GM20431 (cell line): ENCODE measurements around the gene PLEKHD1.

Experiments
- in situ Hi-C: fragments of 300-500 bp; cut with MseI, MboI; formaldehyde crosslinking; loops from one replicate; pipeline ENCODE4 v1.15.0; 2020; ENCODE audit warnings: low sequenced_read_pairs; ENCODE audit not compliant: unreplicated experiment

The PLEKHD1 gene

GRCh38 chr14:69540654-69541335 lies 56.3 kb downstream of the PLEKHD1 start:
- in situ Hi-C loops = no loop called here

DNA sequence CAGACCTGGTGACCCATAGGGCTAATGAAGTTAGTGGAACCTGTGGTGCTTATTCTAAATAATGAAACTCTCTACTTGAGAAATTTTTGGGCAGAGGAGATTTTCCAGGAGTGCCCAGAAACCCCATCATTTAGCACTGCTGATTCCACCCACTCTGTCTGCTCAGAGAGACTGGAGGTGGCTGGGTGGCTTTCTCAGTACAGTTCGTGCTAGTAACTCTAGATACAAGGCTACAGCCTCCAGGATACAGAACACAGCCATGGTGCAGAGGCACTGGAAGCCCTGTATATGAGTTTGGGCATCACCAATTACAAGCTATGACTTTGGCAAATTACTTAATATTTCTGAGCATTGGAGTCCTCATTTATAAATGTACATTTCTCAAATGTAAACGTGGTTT lies 57.8 kb downstream of the PLEKHD1 start:
- in situ Hi-C loops = no loop called here

- in situ Hi-C loops = no loop called here
These were observed 59.0 kb downstream of the PLEKHD1 start for GRCh38 chr14:69543341-69544115.

DNA sequence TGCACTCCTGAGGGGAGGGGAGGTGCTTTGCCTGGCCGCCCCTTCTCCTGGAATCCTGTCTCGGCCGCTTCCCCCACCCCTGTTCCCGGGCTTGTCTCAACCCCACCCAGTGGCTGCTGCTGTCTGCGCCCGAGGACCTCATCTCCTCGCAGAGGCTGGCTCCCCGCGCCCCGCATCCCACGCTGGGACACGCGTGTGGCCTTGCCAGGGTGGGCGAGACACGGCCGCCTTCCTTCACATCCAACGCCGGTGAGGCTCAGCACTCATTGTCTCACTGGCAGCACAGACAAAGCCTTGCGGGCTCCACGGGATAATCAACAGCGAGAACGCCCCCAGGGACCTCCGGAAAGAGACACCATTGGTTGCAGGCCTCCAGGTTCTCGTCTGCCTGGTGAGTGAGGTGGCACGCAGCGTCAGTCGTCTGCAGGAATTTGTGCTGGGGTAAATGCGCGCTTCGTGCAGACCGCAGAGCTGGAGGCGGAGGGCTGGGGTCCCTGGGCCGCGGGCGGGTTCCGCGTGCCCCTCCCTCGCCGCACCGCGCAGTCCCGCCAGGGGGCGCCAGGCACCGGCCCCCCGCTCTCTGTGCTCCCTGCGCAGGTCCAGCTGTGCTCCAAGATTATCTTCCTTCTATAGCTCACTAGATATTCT lies 63.3 kb downstream of the PLEKHD1 start:
- in situ Hi-C loops = no loop called here

DNA sequence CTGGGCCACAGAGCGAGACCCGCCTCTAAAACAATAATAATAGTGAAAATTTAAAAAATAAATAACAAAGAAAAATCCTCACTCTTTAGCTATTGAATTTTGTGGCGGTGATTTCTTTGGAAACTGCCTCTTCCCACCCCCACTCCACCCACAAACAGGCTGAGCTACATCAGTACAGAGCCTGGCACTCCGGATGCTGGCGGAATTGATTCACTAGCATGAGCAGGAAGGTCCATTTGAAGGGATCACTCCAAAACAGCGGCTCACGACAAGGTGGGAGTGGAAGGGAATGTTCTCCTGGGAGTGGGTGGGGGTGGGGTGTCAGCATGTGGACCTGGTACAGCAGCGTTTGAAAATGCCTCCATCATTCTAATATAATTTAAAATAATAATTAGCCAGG lies 64.0 kb downstream of the PLEKHD1 start:
- in situ Hi-C loops = no loop called here

GRCh38 chr14:69551511-69551910 lies 67.0 kb downstream of the PLEKHD1 start:
- in situ Hi-C loops = loop anchor here (25.0 kb wide), 1 partner anchor 314 kb away; no protein-coding TSS in a partner anchor

GRCh38 chr14:69553252-69553651 lies 68.7 kb downstream of the PLEKHD1 start:
- in situ Hi-C loops = loop anchor here (25.0 kb wide), 1 partner anchor 316 kb away; no protein-coding TSS in a partner anchor

- in situ Hi-C loops = loop anchor here (25.0 kb wide), 1 partner anchor 317 kb away; no protein-coding TSS in a partner anchor
These were observed 70.0 kb downstream of the PLEKHD1 start for GRCh38 chr14:69554500-69554899.

- in situ Hi-C loops = loop anchor here (25.0 kb wide), 1 partner anchor 321 kb away; no protein-coding TSS in a partner anchor
These were observed 74.2 kb downstream of the PLEKHD1 start for GRCh38 chr14:69558774-69559173.

- in situ Hi-C loops = loop anchor here (25.0 kb wide), 1 partner anchor 322 kb away; no protein-coding TSS in a partner anchor
These were observed 75.1 kb downstream of the PLEKHD1 start for GRCh38 chr14:69559581-69560011.

GRCh38 chr14:69560826-69561225 lies 76.3 kb downstream of the PLEKHD1 start:
- in situ Hi-C loops = loop anchor here (25.0 kb wide), 1 partner anchor 324 kb away; no protein-coding TSS in a partner anchor

DNA sequence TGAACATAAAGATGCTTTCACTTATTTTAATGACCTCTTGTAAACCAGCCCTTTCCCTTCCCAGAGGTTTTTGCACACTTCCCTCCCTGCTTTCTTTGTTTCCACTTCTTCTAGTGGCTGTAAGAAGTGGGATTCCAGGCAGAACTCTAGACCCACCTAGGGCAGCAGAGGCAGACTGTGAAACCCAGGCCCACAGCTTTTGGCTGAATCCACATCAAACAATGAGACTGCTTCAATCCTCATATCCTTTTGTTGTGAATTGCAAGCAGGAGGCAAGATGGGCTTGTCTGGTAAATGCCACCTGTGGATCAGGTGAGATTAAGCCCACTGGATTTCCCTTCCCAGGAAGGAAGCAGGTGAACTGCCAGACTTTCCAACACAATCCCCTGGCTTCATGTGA lies 77.4 kb downstream of the PLEKHD1 start:
- in situ Hi-C loops = loop anchor here (25.0 kb wide), 1 partner anchor 325 kb away; no protein-coding TSS in a partner anchor

- in situ Hi-C loops = loop anchor here (25.0 kb wide), 1 partner anchor 330 kb away; no protein-coding TSS in a partner anchor
These were observed 83.0 kb downstream of the PLEKHD1 start for GRCh38 chr14:69567563-69567962.

DNA sequence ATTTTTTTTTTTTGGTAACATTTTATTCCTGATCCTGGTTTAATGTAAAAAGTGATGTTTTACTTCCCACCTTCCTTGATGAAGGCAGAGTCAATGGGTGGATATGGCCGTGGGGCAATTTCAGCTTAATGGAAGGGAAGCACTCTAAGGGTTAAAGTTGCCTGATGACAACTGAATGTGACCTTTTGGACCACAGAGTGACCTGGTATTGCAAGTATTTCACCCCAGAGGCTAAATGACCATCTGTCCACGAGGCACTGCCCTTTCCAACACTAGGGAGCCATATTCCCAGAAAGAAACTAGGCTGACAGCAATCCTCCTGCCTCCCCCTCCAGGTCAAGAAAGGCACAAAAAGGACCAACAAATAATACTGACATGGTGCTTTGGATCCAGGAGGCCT lies 85.3 kb downstream of the PLEKHD1 start:
- in situ Hi-C loops = loop anchor here (25.0 kb wide), 1 partner anchor 333 kb away; no protein-coding TSS in a partner anchor

- in situ Hi-C loops = loop anchor here (25.0 kb wide), 1 partner anchor 334 kb away; no protein-coding TSS in a partner anchor
These were observed 86.4 kb downstream of the PLEKHD1 start for GRCh38 chr14:69570836-69571330.

GRCh38 chr14:69571449-69572029 lies 87.0 kb downstream of the PLEKHD1 start:
- in situ Hi-C loops = loop anchor here (25.0 kb wide), 1 partner anchor 334 kb away; no protein-coding TSS in a partner anchor

DNA sequence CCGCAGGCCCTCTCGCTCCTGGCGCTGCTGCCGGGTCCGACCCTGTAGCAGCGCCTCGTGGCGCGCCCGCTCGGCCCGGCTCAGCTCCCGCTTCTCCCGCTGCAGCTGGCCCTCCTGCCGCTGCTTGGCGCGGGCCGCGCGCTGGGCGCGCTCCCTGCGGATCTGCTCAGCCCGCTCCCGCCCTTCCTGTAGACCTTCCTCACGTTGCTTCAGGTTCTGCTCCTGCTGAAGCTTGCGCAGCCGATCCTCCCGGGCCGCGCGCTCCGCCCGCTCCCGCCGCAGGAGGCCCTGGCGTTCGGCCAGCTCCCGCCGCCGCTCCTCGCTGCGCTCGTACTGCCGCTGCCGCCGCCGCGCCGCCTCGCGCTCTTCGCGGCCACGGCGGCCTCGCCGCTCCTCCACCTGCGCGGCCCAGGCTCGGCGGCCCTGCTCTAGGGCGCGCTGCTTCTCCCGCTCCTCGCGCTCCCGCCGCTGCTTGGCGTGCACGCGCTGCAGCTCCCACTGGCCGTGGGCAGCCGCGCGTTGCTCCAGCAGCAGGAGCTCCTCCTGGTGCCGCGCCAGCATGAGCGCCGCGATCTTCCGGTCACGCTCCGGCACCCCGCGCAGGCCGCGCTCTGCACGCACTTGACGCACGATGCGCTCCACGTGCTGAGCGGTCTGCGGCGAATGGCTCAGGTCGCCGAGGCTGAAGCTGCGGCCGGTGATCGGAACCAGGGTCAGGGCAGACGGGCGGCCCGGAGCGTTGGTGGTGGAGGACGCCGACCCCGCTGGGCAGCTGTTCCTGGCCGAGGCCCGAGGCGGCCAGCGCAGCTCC lies 87.7 kb downstream of the PLEKHD1 start:
- in situ Hi-C loops = loop anchor here (25.0 kb wide), 1 partner anchor 335 kb away; no protein-coding TSS in a partner anchor

DNA sequence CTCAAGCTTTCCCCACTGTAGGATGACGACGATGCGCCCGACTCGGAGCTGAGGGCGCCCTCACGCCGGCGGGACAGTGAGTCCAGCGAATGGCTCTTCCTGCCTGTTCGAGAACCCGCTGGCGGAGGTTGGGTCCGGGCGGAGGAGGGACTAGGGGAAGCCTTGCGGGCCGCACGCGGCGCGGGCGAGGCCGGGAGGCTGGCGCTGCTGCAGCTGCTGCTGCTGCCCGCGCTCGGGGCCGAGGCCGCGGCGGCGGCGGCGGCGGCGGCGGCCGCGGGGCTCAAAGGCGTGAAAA lies 88.3 kb downstream of the PLEKHD1 start:
- in situ Hi-C loops = loop anchor here (25.0 kb wide), 1 partner anchor 335 kb away; no protein-coding TSS in a partner anchor
